IPS-15b (cell line): ENCODE measurements around the gene ADAM8.
A peak's percentile ranks its signal among the peaks of the same experiment; 100 is the strongest.
"Not testable (repeated sequence)": the region's sequence is repeated elsewhere in the genome, so short reads cannot be mapped to it uniquely, and the experiment has no call there.

Experiments
- H3K27me3 ChIP-seq: one replicate; pipeline ENCODE4 v1.6.1; 2013; ENCODE audit warnings: low read length; ENCODE audit not compliant: control insufficient read depth, insufficient read depth
- H3K36me3 ChIP-seq: one replicate; pipeline ENCODE4 v1.6.1; 2013; ENCODE audit warnings: low read length; ENCODE audit not compliant: control insufficient read depth, insufficient read depth
- H3K4me1 ChIP-seq: one replicate; pipeline ENCODE4 v1.6.1; 2013; ENCODE audit warnings: mild to moderate bottlenecking, low read length; ENCODE audit not compliant: control insufficient read depth, insufficient read depth
- H3K4me3 ChIP-seq: one replicate; pipeline ENCODE4 v1.5.1; 2013; ENCODE audit warnings: low read depth, low read length
- H3K9ac ChIP-seq: one replicate; pipeline ENCODE4 v1.6.1; 2013; ENCODE audit warnings: low read depth, mild to moderate bottlenecking, low read length
- H3K9me3 ChIP-seq: one replicate; pipeline ENCODE4 v1.6.1; 2013; ENCODE audit warnings: mild to moderate bottlenecking, low read length; ENCODE audit not compliant: control insufficient read depth, insufficient read depth

The ADAM8 gene

GRCh38 chr10:133230387-133231195 lies 46.1 kb downstream of the ADAM8 start:
- Histone ChIP-seq H3K4me3 (peak overlapping the region; percentile 62), H3K36me3 (peaks cover 2% of the 10 kb centered on the region), H3K4me1 (peaks cover 2% of the 10 kb centered on the region), H3K9me3 (no peaks in the 10 kb centered on the region), H3K9ac (no peak overlapping the region), H3K27me3 (peaks cover 18% of the 10 kb centered on the region)

DNA sequence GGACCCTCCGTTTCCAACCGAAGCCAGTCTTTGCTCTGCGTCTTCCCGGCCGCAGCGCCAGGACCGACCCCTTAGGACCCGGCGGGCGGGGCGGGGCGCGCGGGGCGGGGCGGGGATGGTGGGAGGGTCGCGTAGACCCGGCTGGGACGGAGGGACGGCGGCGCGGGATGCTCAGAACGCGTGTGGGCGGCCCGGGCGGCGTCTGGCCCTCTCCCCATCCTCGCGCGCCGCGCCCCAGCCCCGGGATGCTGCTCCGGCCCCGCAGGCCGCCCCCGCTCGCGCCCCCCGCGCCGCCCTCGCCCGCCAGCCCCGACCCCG lies 46.7 kb downstream of the ADAM8 start, which contains the start of gene UTF1:
Gene UTF1 (plus strand): TSS at position 174 of the 318 bp plus-strand sequence. CDS start 72 bp downstream, at position 246.
- Histone ChIP-seq H3K9me3 (no peaks in the 10 kb centered on the region), H3K4me1 (peaks cover 2% of the 10 kb centered on the region), H3K27me3 (peaks cover 16% of the 10 kb centered on the region), H3K36me3 (peaks cover 5% of the 10 kb centered on the region), H3K9ac (peak within 1 kb of the TSS; percentile 65), H3K4me3 (peak within 1 kb of the TSS; percentile 66)

- peaks cover 2% of the 10 kb centered on the region for H3K4me1 ChIP-seq
- H3K9ac ChIP-seq = peak overlapping the region; percentile 4
- peaks cover 16% of the 10 kb centered on the region for H3K27me3 ChIP-seq
- H3K4me3 ChIP-seq = peak overlapping the region; percentile 66
- peaks cover 5% of the 10 kb centered on the region for H3K36me3 ChIP-seq
- H3K9me3 ChIP-seq = no peaks in the 10 kb centered on the region
Observed at GRCh38 chr10:133229265-133230043, 47.2 kb downstream of the ADAM8 start.

- Histone ChIP-seq H3K4me1 (peaks cover 2% of the 10 kb centered on the region), H3K36me3 (peaks cover 5% of the 10 kb centered on the region), H3K9ac (no peak overlapping the region), H3K27me3 (peaks cover 9% of the 10 kb centered on the region), H3K9me3 (no peaks in the 10 kb centered on the region), H3K4me3 (no peak overlapping the region)
Observed at GRCh38 chr10:133227256-133227655, 49.4 kb downstream of the ADAM8 start.

DNA sequence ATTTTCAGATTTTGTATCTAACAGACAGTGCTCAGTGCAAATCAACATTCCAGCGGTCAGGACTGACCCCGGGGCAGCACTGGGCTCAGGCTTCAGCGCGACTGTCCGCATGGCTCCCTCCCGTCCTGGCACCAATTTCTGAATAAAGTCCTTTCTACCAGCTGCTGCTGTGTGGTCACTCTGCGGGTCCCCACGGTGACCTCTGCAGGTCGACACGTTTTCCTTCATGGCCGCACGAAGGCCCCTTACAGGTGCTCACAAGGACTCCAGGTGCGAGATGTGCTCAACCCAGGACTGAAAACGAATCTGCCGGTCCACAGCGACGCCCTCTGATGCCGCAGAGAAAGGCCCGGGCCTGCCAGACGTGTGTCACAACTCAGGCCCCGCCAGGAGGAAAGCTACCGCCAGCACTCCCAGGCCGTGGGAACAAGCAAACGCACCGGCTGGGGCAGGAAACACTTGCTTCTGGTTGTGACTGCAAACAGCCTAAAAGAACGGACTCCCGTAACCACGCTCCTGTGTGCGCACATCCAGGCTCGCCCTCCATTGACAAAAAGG lies 50.3 kb downstream of the ADAM8 start:
- H3K36me3 ChIP-seq = peaks cover 3% of the 10 kb centered on the region
- no peak overlapping the region for H3K4me3 ChIP-seq
- H3K4me1 ChIP-seq = peaks cover 2% of the 10 kb centered on the region
- no peaks in the 10 kb centered on the region for H3K9me3 ChIP-seq
- H3K9ac ChIP-seq = no peak overlapping the region
- H3K27me3 ChIP-seq = peaks cover 9% of the 10 kb centered on the region

DNA sequence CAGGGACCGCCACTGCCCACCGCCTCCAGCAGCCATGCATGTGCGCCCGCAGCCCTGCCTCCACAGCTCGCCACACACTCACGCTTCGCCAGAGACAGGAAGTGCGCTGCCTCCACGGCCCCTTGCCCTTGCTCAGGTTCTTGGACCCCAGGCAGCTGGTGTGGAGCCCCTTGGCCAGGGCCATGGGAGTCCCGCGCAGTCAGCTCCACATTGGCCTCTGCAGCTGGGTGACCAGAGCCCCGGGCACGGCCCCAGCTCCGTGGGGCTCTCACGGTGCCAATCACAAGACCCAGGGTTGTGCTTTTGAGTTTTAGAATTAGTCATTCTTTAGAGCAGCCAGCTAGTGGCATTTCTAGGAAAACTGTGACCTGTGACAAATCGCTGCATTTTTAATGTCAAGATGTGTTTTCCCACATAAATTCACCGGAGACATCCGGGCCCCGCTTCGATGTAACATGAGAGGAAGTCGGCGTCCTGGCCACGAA lies 50.9 kb downstream of the ADAM8 start:
- Histone ChIP-seq H3K36me3 (peaks cover 3% of the 10 kb centered on the region), H3K9ac (no peak overlapping the region), H3K4me1 (peaks cover 2% of the 10 kb centered on the region), H3K4me3 (no peak overlapping the region), H3K9me3 (no peaks in the 10 kb centered on the region), H3K27me3 (peaks cover 9% of the 10 kb centered on the region)

DNA sequence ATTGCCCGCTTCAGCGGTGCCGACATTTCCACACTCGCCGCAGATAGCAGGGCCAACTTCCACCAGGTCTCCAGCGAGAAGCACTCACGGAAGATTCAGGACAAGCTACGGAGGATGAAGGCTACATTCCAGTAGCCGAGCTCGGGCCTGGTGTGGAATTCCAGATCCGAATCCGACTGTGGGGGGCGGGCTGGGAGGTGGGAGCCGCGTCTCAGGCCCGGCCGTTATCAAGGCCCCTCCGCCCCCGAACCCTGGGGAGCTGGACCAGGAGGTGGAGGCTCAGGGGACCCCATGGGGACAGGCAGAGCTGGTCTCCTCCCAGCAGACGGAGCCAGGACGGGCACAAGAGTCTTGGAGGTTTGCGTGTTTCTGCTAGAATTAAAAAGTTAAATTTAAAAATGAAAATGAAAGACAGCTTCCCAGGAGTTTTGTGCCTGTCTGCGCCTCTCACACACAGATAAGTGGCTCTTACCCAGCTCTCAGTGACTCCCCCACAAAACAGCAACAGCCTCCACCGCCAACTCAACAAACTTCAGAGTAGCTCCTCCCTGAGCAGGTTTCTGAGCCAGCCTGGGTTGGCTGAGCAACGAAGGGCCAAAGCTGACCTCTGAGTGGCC lies 51.8 kb downstream of the ADAM8 start:
- Histone ChIP-seq H3K9ac (no peak overlapping the region), H3K27me3 (peaks cover 9% of the 10 kb centered on the region), H3K36me3 (peaks cover 3% of the 10 kb centered on the region), H3K4me3 (no peak overlapping the region), H3K9me3 (no peaks in the 10 kb centered on the region), H3K4me1 (peaks cover 2% of the 10 kb centered on the region)

- H3K4me1 ChIP-seq = peaks cover 2% of the 10 kb centered on the region
- H3K36me3 ChIP-seq = peaks cover 3% of the 10 kb centered on the region
- no peaks in the 10 kb centered on the region for H3K9me3 ChIP-seq
- H3K27me3 ChIP-seq = peaks cover 5% of the 10 kb centered on the region
- no peak overlapping the region for H3K9ac ChIP-seq
- H3K4me3 ChIP-seq = no peak overlapping the region
Observed at GRCh38 chr10:133224076-133224475, 52.6 kb downstream of the ADAM8 start.

DNA sequence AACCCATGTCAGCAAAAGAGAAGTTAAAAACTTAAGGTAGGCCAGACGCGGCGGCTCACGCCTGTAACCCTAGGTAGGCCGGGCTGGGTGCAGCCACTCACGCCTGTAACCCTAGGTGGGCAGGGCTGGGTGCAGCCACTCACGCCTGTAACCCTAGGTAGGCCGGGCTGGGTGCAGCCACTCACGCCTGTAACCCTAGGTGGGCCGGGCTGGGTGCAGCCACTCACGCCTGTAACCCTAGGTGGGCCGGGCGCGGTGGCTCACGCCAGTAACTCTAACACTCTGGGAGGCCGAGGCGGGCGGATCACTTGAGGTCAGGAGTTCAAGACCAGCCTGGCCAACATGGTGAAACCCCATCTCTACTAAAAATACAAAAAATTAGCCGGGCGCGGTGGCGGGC lies 54.9 kb downstream of the ADAM8 start:
- not testable (repeated sequence) for H3K4me1 ChIP-seq, H3K27me3 ChIP-seq, H3K9me3 ChIP-seq, H3K36me3 ChIP-seq, H3K4me3 ChIP-seq, H3K9ac ChIP-seq

DNA sequence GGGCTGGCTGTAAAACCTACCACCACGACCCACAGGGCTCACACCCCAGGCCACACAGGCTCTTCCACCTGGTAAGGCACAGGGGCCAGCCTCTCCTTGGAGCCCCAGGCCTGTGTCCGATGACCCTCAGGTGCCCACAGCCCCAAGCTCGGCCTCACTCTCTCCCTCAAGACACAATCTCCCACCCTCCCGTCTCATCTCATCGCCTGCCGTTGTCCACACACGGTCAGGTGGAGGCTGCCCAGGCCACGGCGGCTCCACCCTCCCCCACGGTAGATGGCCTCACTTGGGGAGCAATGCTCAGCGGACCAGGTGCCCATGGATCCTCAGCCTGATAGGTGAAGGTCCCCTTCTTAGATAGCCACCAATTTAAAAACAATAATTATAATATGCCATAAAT lies 55.3 kb downstream of the ADAM8 start:
- Histone ChIP-seq H3K9me3 (no peaks in the 10 kb centered on the region), H3K9ac (no peak overlapping the region), H3K36me3 (peaks cover 3% of the 10 kb centered on the region), H3K27me3 (no peaks in the 10 kb centered on the region), H3K4me3 (no peak overlapping the region), H3K4me1 (no peaks in the 10 kb centered on the region)

DNA sequence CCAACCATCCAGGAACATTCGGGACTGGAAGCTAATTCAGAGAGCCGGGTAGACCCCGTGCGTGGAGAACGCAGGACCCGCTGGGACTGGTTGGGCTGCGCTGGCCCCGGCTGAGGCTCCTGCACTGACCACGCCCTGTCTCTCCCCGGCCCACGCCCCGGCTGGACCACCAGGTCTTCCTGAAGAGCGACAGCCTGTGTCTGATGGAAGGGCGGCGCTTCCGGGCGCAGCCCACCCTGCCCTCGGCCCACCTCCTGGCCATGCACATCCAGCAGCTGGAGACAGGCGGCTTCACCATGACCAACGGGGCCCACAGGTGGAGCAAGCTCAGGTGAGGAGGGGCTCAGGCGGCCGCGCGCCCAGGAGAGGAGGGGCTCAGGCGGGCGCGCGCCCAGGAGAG lies 56.9 kb downstream of the ADAM8 start:
- Histone ChIP-seq H3K27me3 (no peaks in the 10 kb centered on the region), H3K4me3 (peak overlapping the region; percentile 18), H3K4me1 (no peaks in the 10 kb centered on the region), H3K9ac (peak overlapping the region; percentile 47), H3K9me3 (no peaks in the 10 kb centered on the region), H3K36me3 (peaks cover 9% of the 10 kb centered on the region)
